Measurements from ENCODE around the gene EXOC4.

GRCh38 chr7:133776266-133776665 is 523.4 kb downstream of the EXOC4 start:
- no peak for TF ChIP-seq CTCF (IDR thresholded peaks at IDR 0.05; ENCODE audit: low read depth, low read length, poor library complexity, severe bottlenecking)
- no peak for TF ChIP-seq EZH2phosphoT487 (IDR thresholded peaks at IDR 0.05; ENCODE audit: borderline replicate concordance, low read length)

Data from DOHH2 (cell line).